Brain microvascular endothelial cell (primary cell): Measurements from ENCODE around the gene PRKN.
A peak's percentile ranks its signal among the peaks of the same experiment; 100 is the strongest.

Source experiments
- DNase-seq: peaks from one replicate; pipeline ENCODE4 v3.0.0-alpha.2; 2020
- H3K27ac ChIP-seq: fragments of 250-450 bp; sonication (Bioruptor Pico); 2 replicates; pipeline ENCODE4 v1.5.1; 2020; ENCODE audit warnings: mild to moderate bottlenecking, moderate library complexity
- H3K27me3 ChIP-seq: fragments of 250-450 bp; sonication (Bioruptor Pico); replicated peaks from 2 replicates; pipeline ENCODE4 v1.5.1; 2020; ENCODE audit warnings: mild to moderate bottlenecking
- H3K36me3 ChIP-seq: fragments of 250-450 bp; sonication (Bioruptor Pico); replicated peaks from 2 replicates; pipeline ENCODE4 v1.5.1; 2020; ENCODE audit warnings: mild to moderate bottlenecking
- H3K4me3 ChIP-seq: 2 replicates; pipeline ENCODE4 v1.5.1; 2011; ENCODE audit warnings: low read depth, mild to moderate bottlenecking, control low read depth, low read length, moderate library complexity
- in situ Hi-C: cut with HindIII; loops from 2 replicates; pipeline ENCODE4 v1.10.0; 2017; ENCODE audit warnings: low sequenced_read_pairs, low pct_ligation_motif_present
- TF ChIP-seq, protein P1 (sequence below): IDR thresholded peaks from 2 replicates; pipeline ENCODE4 v1.5.1; 2011; ENCODE audit warnings: low read depth, mild to moderate bottlenecking, moderate library complexity, low read length, control low read depth, inconsistent platforms; ENCODE audit errors: missing control alignments

PRKN gene

DNA sequence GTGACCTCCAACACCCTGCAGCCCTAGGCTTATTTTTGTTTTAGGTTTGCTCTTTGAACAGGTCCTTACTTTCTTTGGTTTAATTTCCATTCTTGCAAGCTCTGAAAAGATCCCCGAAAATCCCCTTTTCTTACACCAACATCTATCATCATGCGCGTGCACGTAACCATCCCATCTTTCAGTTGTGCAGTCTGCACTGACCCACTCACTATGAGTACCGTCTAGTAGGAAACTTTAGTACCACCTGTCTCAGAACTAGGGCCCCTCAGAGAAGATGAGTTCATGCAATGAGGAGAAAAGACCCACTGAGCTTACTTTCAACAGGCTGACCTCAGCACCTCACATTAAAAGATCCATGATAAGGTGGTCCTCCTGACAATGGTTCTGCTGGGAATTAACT lies 1333.1 kb downstream of the PRKN start:
- no peaks in the 10 kb centered on the region for H3K36me3 ChIP-seq
- in situ Hi-C loops, result no loop called here

DNA sequence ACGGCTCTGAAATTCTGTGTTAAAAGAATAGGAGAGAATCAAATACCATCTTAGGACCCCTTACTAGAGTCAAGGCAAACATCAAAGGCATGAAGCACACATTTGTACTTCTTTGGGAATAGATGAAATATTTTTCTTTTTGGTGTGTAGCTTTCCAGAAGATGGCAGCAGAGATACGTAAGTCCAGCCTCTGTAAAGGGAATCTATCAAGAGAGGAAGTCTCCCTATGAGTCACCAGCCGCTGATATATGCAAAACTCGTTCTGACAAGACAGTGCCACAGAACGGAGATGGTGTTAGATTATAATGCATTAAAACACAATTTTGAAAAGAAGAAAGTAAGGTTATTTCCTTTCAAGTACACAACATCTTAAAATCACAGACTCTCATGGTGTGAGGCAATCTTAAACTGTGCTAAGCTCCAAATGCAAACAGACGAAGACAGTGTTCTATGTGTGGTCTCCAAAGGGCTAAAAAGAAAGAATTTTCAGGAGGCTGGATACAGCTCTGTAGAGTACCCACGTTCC lies 1333.7 kb downstream of the PRKN start:
- no peaks in the 10 kb centered on the region for H3K36me3 ChIP-seq
- in situ Hi-C loops, result no loop called here
- no peak overlapping the region for H3K27ac ChIP-seq
- no peaks in the 10 kb centered on the region for H3K27me3 ChIP-seq
- H3K4me3 ChIP-seq, result peak overlapping the region; percentile 0
- DNase-seq, result peak; percentile 87
- TF ChIP-seq, protein P1, sequence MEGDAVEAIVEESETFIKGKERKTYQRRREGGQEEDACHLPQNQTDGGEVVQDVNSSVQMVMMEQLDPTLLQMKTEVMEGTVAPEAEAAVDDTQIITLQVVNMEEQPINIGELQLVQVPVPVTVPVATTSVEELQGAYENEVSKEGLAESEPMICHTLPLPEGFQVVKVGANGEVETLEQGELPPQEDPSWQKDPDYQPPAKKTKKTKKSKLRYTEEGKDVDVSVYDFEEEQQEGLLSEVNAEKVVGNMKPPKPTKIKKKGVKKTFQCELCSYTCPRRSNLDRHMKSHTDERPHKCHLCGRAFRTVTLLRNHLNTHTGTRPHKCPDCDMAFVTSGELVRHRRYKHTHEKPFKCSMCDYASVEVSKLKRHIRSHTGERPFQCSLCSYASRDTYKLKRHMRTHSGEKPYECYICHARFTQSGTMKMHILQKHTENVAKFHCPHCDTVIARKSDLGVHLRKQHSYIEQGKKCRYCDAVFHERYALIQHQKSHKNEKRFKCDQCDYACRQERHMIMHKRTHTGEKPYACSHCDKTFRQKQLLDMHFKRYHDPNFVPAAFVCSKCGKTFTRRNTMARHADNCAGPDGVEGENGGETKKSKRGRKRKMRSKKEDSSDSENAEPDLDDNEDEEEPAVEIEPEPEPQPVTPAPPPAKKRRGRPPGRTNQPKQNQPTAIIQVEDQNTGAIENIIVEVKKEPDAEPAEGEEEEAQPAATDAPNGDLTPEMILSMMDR, result peak; percentile 65

More for the DNA sequence above, 1333.1 kb downstream of the PRKN start:
- TF ChIP-seq, protein P1, result no peak
- Histone ChIP-seq H3K4me3 (no peak overlapping the region), H3K27ac (no peak overlapping the region), H3K27me3 (no peaks in the 10 kb centered on the region)
- DNase-seq, result no peak

DNA sequence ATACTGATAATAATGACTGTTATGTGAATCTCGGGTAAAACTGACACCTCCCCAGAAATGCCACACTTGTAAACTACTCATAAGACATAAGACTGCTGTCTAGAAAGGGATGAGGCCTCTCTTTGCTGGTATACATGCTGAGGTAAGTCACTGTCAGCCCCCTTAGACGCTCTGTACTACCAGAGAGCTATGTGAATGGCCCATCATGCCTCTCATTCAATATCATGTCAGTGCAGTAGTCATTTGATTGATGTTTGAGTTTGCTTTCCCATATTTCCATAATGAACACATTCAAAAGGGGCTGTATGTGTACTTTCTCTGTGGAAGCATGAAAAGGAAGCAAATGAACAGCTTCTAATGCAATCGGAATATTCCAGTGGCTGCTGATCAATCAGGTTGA lies 1334.3 kb downstream of the PRKN start:
- in situ Hi-C loops, result no loop called here
- Histone ChIP-seq H3K36me3 (no peaks in the 10 kb centered on the region), H3K4me3 (no peak overlapping the region), H3K27me3 (no peaks in the 10 kb centered on the region), H3K27ac (no peak overlapping the region)
- TF ChIP-seq, protein P1, result no peak
- DNase-seq, result no peak

DNA sequence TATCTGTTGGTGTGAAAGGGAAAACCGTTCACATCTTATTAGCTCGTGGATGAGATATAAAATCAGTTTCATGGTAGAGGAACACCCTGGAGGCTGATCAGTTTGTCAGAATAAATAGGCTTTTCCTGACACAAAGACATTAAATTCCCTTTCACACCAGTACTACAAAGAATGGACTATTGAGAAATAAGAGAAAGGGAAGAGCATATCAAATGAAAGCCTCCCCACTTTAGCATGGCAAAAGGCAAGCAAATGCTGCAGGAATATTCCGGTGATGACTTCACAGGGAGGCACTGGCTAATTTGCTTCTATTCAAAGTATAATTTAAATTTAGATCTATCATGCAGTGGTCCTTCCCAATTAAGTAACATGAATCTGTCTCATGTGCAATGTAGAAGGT lies 1337.8 kb downstream of the PRKN start:
- H3K4me3 ChIP-seq, result no peak overlapping the region
- TF ChIP-seq, protein P1, result no peak
- no peaks in the 10 kb centered on the region for H3K27me3 ChIP-seq
- H3K27ac ChIP-seq, result no peak overlapping the region
- DNase-seq, result no peak
- no peaks in the 10 kb centered on the region for H3K36me3 ChIP-seq
- in situ Hi-C loops, result no loop called here

DNA sequence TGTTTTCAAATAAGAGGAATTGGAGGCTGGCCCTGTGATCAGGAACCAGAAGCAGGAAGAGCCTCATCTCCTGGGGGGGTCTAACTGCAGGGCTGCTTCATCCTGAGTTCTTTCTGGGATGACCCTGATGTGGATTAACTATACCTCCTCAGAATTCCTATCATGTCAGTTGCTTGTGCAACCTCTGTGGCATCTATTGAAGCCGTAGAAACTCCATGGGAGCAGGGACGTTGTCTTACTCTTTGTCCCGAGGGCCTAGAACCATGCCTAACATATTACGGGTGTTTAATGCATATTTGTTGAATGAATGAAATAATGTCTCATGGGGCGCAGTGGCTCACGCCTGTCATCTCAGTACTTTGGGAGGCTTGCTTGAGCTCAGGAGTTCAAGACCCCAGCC lies 1343.6 kb downstream of the PRKN start:
- no peaks in the 10 kb centered on the region for H3K27me3 ChIP-seq
- H3K27ac ChIP-seq, result no peak overlapping the region
- no peaks in the 10 kb centered on the region for H3K36me3 ChIP-seq
- no peak overlapping the region for H3K4me3 ChIP-seq
- in situ Hi-C loops, result no loop called here
- TF ChIP-seq, protein P1, result no peak
- DNase-seq, result no peak
